Glutamatergic neuron (in vitro differentiated cells): ENCODE results near the gene ADGRG7. TPM values are rescaled to one million over a fixed set of nuclear protein-coding genes. Genes with fewer than 3 reads are reported as not detected.
"Not testable (repeated sequence)": the region's sequence is repeated elsewhere in the genome, so short reads cannot be mapped to it uniquely, and the experiment has no call there.

Experiments used
- DNase-seq: peaks from one replicate; pipeline ENCODE4 v3.0.0; 2022
- H3K27ac Mint-ChIP-seq: one replicate; pipeline ENCODE4 v1.8.0; 2020; ENCODE audit warnings: mild to moderate bottlenecking, mixed read lengths, inconsistent platforms; ENCODE audit not compliant: unreplicated experiment
- H3K27me3 Mint-ChIP-seq: one replicate; pipeline ENCODE4 v1.8.0; 2020; ENCODE audit warnings: mild to moderate bottlenecking, moderate library complexity, mixed read lengths, inconsistent platforms; ENCODE audit not compliant: unreplicated experiment
- H3K36me3 Mint-ChIP-seq: one replicate; pipeline ENCODE4 v1.8.0; 2020; ENCODE audit warnings: mild to moderate bottlenecking, mixed read lengths, inconsistent platforms; ENCODE audit not compliant: unreplicated experiment
- H3K4me1 Mint-ChIP-seq: one replicate; pipeline ENCODE4 v1.8.0; 2020; ENCODE audit warnings: mild to moderate bottlenecking, low read depth, mixed read lengths, inconsistent platforms; ENCODE audit not compliant: unreplicated experiment
- H3K4me3 Mint-ChIP-seq: one replicate; pipeline ENCODE4 v1.8.0; 2020; ENCODE audit warnings: mild to moderate bottlenecking, mixed read lengths, inconsistent platforms; ENCODE audit not compliant: unreplicated experiment
- H3K9me3 Mint-ChIP-seq: one replicate; pipeline ENCODE4 v1.8.0; 2020; ENCODE audit warnings: mild to moderate bottlenecking, moderate library complexity, mixed read lengths, inconsistent platforms; ENCODE audit not compliant: unreplicated experiment
- CTCF ChIP-seq: fragments of 200-600 bp; sonication (generic); IDR thresholded peaks from one replicate; pipeline ENCODE4 v1.5.0; 2021; ENCODE audit not compliant: partially characterized antibody, unreplicated experiment
- total RNA-seq: library from RNA; stranded (reverse); fragmentation: NEBNext Ultra II Directional; extraction: Animal tissue kit (Norgen Biotek cat#: 25700); gene quantifications from one replicate; pipeline ENCODE4 v1.2.1, GENCODE V29; 2021; ENCODE audit not compliant: unreplicated experiment

Gene ADGRG7
- total RNA-seq, 1 donor from 2014 or later, result not detected

- H3K4me1 Mint-ChIP-seq, result no peaks in the 10 kb centered on the region
- H3K36me3 Mint-ChIP-seq, result no peaks in the 10 kb centered on the region
- no peak for DNase-seq
- H3K27ac Mint-ChIP-seq, result no peak overlapping the region
- no peak overlapping the region for H3K4me3 Mint-ChIP-seq
- no peak for TF ChIP-seq CTCF
- H3K27me3 Mint-ChIP-seq, result no peaks in the 10 kb centered on the region
- no peaks in the 10 kb centered on the region for H3K9me3 Mint-ChIP-seq
Observed at GRCh38 chr3:100662113-100662823, 52.9 kb downstream of the ADGRG7 start.

- H3K36me3 Mint-ChIP-seq, result no peaks in the 10 kb centered on the region
- no peaks in the 10 kb centered on the region for H3K27me3 Mint-ChIP-seq
- H3K9me3 Mint-ChIP-seq, result peaks cover 3% of the 10 kb centered on the region
- DNase-seq, result no peak
- no peak for TF ChIP-seq CTCF
- H3K4me1 Mint-ChIP-seq, result no peaks in the 10 kb centered on the region
- no peak overlapping the region for H3K4me3 Mint-ChIP-seq
- no peak overlapping the region for H3K27ac Mint-ChIP-seq
Observed at GRCh38 chr3:100665230-100665629, 55.8 kb downstream of the ADGRG7 start.

- DNase-seq, H3K4me1 Mint-ChIP-seq, H3K9me3 Mint-ChIP-seq, H3K27me3 Mint-ChIP-seq, H3K36me3 Mint-ChIP-seq, H3K4me3 Mint-ChIP-seq, H3K27ac Mint-ChIP-seq: not testable (repeated sequence)
Observed at GRCh38 chr3:100666699-100667098, 57.3 kb downstream of the ADGRG7 start.

- H3K27ac Mint-ChIP-seq, H3K9me3 Mint-ChIP-seq: not testable (repeated sequence)
Observed at GRCh38 chr3:100667316-100667715, 57.9 kb downstream of the ADGRG7 start.

GRCh38 chr3:100670995-100671394 is 61.6 kb downstream of the ADGRG7 start:
- H3K27me3 Mint-ChIP-seq, H3K27ac Mint-ChIP-seq, H3K36me3 Mint-ChIP-seq, H3K9me3 Mint-ChIP-seq, H3K4me1 Mint-ChIP-seq, H3K4me3 Mint-ChIP-seq, DNase-seq: not testable (repeated sequence)

More at GRCh38 chr3:100667316-100667715, 57.9 kb downstream of the ADGRG7 start:
- H3K4me1 Mint-ChIP-seq, DNase-seq, H3K4me3 Mint-ChIP-seq, H3K36me3 Mint-ChIP-seq, H3K27me3 Mint-ChIP-seq: not testable (repeated sequence)

GRCh38 chr3:100681496-100681895 is 72.1 kb downstream of the ADGRG7 start:
- Mint-ChIP-seq H3K27me3 (no peaks in the 10 kb centered on the region), H3K4me3 (no peak overlapping the region), H3K9me3 (no peaks in the 10 kb centered on the region), H3K27ac (no peak overlapping the region), H3K36me3 (no peaks in the 10 kb centered on the region), H3K4me1 (no peaks in the 10 kb centered on the region)
- TF ChIP-seq CTCF, result no peak
- no peak for DNase-seq
